Hypothalamus (tissue), 51 donors: ENCODE data around the gene SLC35B1.
A peak's percentile ranks its signal among the peaks of the same experiment; 100 is the strongest.
"Not testable (repeated sequence)": the region's sequence is repeated elsewhere in the genome, so short reads cannot be mapped to it uniquely, and the experiment has no call there.

Experiments
- DNase-seq, 51 donors: peaks; one replicate each; lab custom pipeline; 2025; lab: John Stamatoyannopoulos, UW

Gene SLC35B1

GRCh38 chr17:49677134-49677932 is 30.4 kb downstream of the SLC35B1 start:
- peak; percentile 59 to 95 (median 88) for DNase-seq

- peak in 1 of 51 donors; percentile 11 for DNase-seq
Measured at GRCh38 chr17:49676276-49676868, 31.4 kb downstream of the SLC35B1 start.

GRCh38 chr17:49674507-49674906 is 33.3 kb downstream of the SLC35B1 start:
- DNase-seq = no peak

- not testable (repeated sequence) for DNase-seq
Measured at GRCh38 chr17:49673679-49674078, 34.1 kb downstream of the SLC35B1 start.

DNA sequence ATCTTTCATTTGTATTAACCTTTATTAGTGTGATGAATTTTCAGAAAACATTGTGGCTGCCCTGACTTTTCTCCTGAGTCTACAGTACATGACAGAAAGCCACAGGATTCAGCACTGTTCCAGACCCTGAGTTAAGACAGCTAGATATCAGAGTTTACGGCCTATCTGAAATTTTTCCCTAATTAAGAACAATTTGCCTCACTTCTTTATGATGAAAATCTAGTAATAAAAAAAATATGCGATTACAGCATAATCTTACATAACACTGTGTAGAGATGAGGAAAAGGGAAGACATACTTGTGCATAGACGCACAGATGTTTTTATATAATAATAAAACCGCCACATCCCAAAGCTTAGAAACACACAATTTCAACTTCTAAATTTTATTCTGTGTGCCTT is 37.1 kb downstream of the SLC35B1 start:
- no peak for DNase-seq

- DNase-seq = no peak
Measured at GRCh38 chr17:49670002-49670401, 37.8 kb downstream of the SLC35B1 start.

DNA sequence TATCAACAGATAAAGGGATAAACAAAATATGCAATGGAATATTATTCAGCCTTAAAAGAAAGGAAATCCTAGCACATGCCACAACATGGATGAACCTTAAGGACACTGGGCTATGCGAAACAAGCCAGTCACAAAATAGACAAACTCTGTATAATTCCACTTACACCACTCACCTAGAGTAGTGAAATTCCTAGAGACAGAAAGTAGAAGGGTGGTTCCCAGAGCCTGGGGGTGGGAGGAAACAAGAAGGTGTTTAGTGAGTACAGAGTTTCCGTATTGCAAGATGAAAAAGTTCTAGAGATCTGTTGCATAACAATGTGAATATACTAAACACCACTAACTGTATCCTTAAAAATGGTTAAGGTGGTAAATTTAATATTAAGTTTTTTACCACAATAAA is 39.9 kb downstream of the SLC35B1 start:
- DNase-seq = no peak

GRCh38 chr17:49664706-49665211 is 43.0 kb downstream of the SLC35B1 start:
- DNase-seq = no peak

DNA sequence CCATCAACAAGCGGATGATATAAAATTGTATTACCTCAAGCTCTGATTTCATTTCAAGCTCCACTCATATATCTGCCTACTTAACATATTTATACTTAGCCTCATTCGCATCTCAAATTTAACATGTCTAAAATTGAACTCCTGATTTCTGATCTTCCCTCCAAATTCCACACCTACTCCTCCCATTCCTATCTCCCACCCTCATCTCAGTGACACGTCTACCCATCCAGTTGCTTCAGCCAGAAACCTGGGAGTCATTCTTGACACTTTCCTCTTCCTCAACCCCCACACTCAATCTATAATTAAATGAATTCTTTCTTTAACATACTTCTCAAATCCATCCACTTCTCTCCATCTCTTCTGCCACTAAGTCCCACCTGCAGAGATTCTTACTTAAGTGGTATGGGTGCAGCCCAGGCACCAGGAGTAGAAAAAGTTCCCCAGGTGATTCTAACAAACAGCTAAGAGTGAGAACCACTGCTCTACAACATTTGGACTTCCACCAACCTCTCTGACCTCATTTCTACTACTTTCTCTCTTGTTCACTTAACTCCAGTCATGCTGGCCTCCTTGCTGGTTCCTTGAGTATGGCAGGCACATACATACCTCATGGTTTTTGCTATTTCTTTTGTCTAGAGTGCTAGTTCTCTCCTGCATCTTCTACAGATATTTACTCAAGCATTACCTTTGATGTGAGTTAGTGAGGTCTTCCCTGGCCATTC is 47.9 kb downstream of the SLC35B1 start:
- no peak for DNase-seq

DNA sequence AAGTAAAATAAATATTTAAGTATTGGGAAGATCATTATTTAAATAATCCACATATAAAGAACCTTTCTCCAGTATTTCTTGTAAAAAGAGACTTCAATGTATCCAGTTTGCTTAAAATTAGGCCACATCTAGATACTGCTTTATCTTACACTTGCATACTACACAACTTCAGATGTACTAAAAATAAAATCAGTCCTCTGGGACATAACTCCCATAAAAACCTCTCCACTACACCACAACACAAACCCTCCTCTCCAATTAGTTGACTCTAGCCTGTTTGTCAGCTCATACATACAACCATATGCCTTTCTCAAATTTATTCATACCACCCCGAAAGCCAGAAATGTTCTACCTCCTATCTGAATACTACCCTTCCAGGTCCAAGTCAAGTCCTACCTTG is 51.5 kb downstream of the SLC35B1 start:
- DNase-seq = no peak
